Activated CD4-positive, alpha-beta memory T cell treated with anti-CD3 and anti-CD28 coated beads, Interleukin-2, amount 10 ng/mL, durations not matched to agents 7 days and 5 days (primary cell): Measurements from ENCODE around the gene CDH2. TPM values are rescaled to one million over a fixed set of nuclear protein-coding genes. Genes with fewer than 3 reads are reported as not detected.

ENCODE experiments used
- CTCF ChIA-PET: fragments of 350-600 bp; sonication (Branson Sonifier 250); formaldehyde crosslinking; loops from one replicate; lab custom pipeline; 2021; ENCODE audit warnings: antibody characterized with exemption, inconsistent platforms; lab: Charles Lee
- POLR2A ChIA-PET: fragments of 350-600 bp; sonication (Branson Sonifier 250); formaldehyde crosslinking; loops from one replicate; lab custom pipeline; 2021; ENCODE audit warnings: antibody characterized with exemption; lab: Charles Lee
- DNase-seq: peaks from one replicate; pipeline ENCODE4 v3.0.0-alpha.2; 2020
- H3K27ac Mint-ChIP-seq: one replicate; pipeline ENCODE4 v1.8.0; 2021; ENCODE audit warnings: mild to moderate bottlenecking, mixed read lengths
- H3K27me3 Mint-ChIP-seq: one replicate; pipeline ENCODE4 v1.8.0; 2021; ENCODE audit warnings: mixed read lengths
- H3K36me3 Mint-ChIP-seq: one replicate; pipeline ENCODE4 v1.8.0; 2021; ENCODE audit warnings: low read depth, mixed read lengths
- H3K4me1 Mint-ChIP-seq: one replicate; pipeline ENCODE4 v1.8.0; 2021; ENCODE audit warnings: mixed read lengths
- H3K4me3 Mint-ChIP-seq: one replicate; pipeline ENCODE4 v1.8.0; 2021; ENCODE audit warnings: mild to moderate bottlenecking, mixed read lengths
- H3K9me3 Mint-ChIP-seq: one replicate; pipeline ENCODE4 v1.8.0; 2021; ENCODE audit warnings: mixed read lengths
- total RNA-seq, 2 experiments: library from RNA; stranded (reverse); gene quantifications; one replicate each; pipeline ENCODE4 v1.2.3, GENCODE V29; 2021

The CDH2 gene
- total RNA-seq, 2 experiments from 2014 or later = not detected

DNA sequence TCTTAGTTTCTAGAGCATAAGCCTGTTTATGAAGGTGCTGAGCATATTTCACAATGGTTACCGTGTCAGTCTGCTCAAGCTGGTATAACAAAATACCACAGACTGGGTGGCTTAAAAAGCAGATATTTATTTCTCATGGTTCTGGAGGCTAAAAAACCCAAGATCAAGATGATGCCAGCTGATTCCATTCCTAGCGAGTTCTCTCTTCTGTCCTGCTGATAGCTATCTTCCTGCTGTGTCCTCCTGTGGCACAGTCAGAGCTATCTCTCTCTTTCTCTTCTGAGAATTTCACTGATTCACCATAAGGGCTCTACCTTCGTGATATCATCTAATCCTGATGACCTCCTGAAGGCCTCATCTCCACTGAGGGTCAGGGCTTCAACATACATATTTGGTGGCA lies 273.0 kb downstream of the CDH2 start:
- POLR2A ChIA-PET = no interaction called here
- H3K4me3 Mint-ChIP-seq = no peak overlapping the region
- H3K27ac Mint-ChIP-seq = no peak overlapping the region
- H3K4me1 Mint-ChIP-seq = no peaks in the 10 kb centered on the region
- no peaks in the 10 kb centered on the region for H3K27me3 Mint-ChIP-seq
- DNase-seq = no peak
- H3K36me3 Mint-ChIP-seq = no peaks in the 10 kb centered on the region
- CTCF ChIA-PET = no interaction called here
- peaks cover 20% of the 10 kb centered on the region for H3K9me3 Mint-ChIP-seq

DNA sequence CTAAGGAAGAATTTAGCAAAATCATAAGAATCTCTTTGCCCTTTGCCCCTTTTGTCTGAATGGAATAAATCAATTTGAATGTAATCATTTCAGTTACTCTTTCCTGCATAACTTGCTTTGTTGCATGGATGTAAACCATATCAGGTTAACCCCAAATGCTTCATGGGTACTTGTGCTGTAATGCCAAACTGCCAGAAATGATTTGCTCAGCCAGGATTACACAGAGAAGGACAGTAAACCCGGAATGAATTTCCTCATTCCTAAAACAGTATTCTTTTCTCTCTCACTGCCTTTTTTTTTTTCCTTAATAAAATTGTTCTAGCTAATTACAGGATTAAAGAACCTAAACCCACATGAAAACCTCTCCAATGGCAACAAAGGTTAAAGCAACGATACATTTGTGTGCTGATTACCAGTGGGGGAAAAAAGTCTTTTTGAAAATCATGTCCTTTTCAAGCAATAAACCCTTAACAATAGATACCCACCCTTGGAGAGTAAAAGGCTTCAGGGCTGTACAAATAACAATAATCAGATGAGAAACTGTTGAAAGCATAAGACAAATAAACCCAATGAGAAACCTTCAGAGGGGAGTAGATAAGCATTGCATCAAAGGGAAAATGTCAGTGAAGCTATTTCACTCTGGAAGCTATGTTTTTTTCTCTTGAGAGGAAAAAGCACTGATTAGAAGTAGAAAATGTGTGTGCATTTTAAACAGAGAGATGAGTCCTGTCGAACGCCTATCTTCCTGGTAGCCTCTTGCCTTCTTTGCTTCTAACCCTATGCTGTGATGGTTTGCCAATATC lies 275.3 kb downstream of the CDH2 start:
- no peaks in the 10 kb centered on the region for H3K36me3 Mint-ChIP-seq
- ChIA-PET CTCF (no interaction called here), POLR2A (no interaction called here)
- H3K4me3 Mint-ChIP-seq = no peak overlapping the region
- peaks cover 17% of the 10 kb centered on the region for H3K9me3 Mint-ChIP-seq
- no peak for DNase-seq
- H3K4me1 Mint-ChIP-seq = no peaks in the 10 kb centered on the region
- H3K27me3 Mint-ChIP-seq = no peaks in the 10 kb centered on the region
- no peak overlapping the region for H3K27ac Mint-ChIP-seq
